ENCODE data around the gene PGM5. TPM values are rescaled to one million over a fixed set of nuclear protein-coding genes. Genes with fewer than 3 reads are reported as not detected.

PGM5 gene
- total RNA-seq, 1 experiment from 2014 or later = 0.13 TPM

Other genes with a start within 250 kb of the PGM5 start
- 22.2 to 27.4 TPM (median 22.5 TPM) in 3 replicates for gene ZNG1C, start 114.6 kb upstream of the PGM5 start, total RNA-seq (2021)
- not detected in 3 replicates for gene FOXD4L3, start 53.7 kb upstream of the PGM5 start, total RNA-seq (2021)
- not detected in 3 replicates for gene TMEM252, start 184.3 kb downstream of the PGM5 start, total RNA-seq (2021)